Stimulated activated CD8-positive, alpha-beta memory T cell treated with anti-CD3 and anti-CD28 coated beads, Interleukin-7, amount 100 ng/mL, for 4 hours (primary cell): Measurements from ENCODE around the gene MKRN2OS.
"Not testable (repeated sequence)": the region's sequence is repeated elsewhere in the genome, so short reads cannot be mapped to it uniquely, and the experiment has no call there.

Experiments used
- DNase-seq, 2 donors: peaks; one replicate each; pipeline ENCODE4 v3.0.0-alpha.2; 2020; ENCODE audit warnings: low read depth in 2 of 2

The MKRN2OS gene

DNA sequence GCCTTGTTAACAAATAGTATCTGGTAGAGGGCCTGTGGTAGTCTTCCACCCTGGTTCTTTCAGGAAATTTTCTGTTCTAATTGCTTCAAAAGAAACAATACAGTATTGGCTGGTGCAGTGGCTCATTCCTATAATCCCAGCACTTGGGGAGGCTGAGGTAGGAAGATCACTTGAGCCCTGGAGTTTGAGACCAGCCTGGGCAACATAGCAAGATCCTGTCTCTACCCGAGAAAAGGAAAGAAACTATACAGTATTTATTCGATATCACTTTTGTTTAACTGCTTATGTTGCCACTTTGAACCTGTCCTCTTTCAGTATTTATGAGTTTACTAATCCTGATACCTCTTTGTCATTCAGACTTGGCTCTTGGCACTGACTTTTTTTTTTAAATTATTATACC is 16.1 kb upstream of the MKRN2OS start:
- no peak for DNase-seq

DNA sequence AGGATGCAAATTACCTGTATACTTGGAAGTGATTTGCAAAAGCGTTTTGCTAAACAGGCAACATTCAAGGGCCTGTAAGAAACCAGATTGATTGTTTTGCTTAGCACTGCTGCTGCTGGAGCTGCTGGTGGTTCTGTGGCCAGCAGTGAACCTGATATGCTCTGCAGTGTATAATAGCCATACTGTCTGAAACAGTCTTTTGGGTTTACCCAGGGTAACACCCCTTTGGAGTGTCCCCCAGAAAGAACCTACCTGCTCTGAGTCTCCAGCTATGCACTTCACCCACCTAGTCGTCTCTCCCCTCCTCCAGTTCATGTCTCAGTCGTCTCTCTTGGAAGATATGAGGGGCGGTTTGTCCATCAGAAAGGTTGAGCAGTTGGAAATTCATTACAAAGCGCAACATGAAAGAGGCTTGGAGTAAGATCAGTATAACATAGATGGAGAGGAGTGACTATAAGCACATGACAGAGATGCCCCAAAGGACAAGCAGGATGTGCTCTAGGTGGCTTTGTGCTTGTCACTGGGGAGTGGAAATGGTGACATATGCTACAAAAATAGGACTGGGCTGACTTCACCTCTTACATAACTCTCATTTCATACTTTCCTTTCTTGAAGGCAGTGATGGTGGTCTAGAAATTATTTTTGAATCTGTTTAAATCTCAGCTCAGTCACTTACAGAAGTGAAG is 15.3 kb upstream of the MKRN2OS start:
- no peak for DNase-seq

DNA sequence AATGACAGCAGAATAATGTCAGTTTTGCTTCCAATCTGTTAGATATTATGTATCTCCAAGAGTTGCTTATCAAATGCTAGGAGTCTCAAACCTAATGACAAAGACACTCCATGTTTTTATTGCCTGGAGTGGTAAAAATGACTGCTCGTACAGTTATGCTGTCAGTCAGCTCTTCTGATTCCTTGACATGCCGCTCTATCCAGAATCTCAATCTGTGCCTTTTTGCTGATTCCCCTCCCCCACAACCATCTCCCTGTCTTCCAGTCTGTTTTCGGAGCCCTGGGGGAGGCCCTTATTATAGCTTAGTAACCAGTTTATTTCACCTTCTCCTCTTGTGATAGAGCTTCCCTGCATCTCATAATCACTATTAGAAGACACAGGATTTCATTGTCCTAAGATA is 14.2 kb upstream of the MKRN2OS start:
- no peak for DNase-seq

DNA sequence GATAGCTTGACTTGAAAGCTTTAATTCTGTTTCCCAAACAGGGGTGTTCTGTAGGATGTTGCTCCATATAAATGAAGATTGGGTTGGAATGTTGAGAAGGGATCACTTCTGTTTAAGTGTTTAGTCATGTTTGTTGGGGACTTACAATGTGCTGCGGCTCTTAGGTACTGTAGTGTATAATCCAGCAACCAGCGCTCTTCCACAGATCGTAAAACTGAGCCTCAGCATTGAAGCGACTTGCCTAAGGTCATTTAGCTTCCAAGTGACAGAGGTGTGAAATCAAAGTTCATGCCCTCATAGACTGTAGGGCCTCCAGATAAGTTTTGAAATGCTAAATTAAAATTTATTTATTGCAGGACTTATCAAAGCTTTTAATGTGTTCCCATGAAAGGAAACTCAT is 13.4 kb upstream of the MKRN2OS start:
- no peak for DNase-seq

DNA sequence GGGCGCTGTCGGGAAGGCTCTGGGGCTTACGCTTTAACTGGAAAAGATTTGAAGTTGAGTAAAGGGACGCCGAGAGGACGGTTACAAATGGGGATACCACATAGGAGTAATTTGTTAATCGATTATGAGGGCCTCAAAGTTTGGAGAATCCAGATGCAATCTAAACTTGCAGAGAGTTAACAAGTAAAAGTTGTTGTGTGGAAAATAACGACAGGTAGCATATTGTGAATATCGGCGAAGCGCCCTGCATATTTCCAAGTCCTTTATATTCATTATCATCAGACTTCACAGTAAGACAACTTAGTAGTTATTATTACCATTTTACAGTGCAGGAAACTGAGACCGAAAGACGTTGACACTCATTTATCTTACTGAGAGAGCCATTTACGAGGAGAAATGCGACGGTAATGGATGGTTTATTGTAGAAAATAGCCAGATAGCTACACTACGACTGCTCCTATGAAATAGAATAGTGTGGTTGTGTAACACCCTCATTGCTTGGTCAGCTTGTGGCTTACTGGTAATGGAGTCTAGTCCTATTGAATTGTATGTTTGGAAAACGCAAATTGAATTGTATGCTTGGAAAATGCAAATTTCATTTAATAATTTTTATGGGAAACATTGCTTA is 12.3 kb upstream of the MKRN2OS start:
- no peak for DNase-seq

DNA sequence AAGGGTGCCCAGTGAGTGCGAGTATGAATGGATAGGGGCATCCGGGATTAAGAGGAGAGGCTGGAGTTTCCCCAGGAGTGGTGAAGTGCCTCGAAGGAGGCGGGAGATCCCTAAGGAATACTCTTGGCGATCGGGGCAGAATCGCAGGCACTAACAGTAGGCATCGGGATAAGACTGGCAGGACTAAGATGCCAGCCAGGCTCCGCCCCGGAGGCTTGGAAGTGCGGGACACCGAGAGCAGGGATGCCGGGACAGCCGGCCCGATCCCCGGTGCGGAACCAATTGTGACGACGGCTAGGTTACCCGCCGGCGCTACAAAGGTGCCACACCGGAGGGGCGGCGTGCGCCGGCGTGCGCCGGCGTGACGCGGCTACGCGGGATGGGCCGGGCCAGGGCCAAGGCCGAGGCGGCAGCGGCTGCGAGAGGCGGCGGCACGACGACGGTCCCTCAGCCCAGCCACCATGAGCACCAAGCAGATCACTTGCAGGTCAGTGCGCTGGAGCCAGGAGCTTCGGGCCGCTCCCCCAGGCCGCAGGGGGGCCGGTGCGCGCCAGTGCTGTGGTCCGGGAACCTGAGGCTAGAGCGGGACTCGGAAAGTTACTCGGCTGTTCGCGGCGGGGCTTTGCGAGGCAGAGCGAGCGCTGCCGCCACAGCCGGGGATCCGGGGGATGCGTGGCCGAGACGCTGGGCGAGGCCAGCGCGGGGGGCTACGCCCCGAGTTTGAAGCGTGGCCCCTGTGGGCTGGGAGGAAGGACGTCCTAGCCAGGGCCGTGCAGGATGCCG is 11.6 kb upstream of the MKRN2OS start, which contains the start of gene MKRN2:
TSS of gene MKRN2 (plus strand) at position 398 of the 783 bp plus-strand sequence. CDS start at position 462, 64 bp downstream.
- peak; percentile 59 to 81 for DNase-seq

DNA sequence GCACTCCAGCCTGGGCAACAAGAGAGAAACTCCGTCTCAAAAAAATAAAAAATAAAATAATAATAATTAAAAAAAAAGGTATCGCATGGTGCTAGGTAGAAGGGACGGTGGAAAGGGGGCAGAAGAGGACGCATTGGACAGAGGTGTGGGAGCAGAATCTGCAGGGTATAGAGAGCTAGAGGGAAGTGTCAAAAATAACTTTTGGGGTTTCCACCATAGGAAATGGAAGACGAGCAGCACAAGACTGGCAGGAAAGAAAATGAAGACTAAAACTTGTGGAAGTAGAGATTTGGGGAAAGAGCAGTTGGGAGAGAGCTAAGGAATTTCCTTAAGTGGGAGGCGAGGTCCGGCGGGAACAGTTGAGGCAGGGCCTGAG is 11.0 kb upstream of the MKRN2OS start:
- no peak for DNase-seq

DNA sequence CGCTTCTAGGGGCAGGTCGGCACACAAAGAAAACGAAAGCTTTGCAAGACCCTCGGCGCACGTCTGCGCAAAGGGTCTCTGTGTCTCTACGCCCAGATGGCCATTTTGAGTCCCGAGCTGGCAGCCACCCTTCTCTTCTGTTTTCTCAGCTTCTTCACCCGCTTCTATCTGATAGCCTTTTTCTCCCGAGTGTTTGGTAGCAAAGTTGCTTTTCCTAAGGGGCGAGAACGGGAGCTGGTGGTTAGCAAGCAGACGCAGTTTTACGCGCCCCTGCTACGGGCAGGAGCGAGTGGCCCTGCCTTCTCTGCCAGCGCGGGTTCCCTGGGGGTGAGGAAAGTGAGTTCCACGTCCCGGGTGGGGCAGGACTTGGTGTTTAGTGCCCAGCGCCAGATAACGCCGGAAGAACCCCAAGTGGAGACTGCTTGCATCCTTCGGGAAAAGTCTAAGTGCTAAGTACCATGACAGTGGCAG is 8.7 kb upstream of the MKRN2OS start:
- no peak for DNase-seq

DNA sequence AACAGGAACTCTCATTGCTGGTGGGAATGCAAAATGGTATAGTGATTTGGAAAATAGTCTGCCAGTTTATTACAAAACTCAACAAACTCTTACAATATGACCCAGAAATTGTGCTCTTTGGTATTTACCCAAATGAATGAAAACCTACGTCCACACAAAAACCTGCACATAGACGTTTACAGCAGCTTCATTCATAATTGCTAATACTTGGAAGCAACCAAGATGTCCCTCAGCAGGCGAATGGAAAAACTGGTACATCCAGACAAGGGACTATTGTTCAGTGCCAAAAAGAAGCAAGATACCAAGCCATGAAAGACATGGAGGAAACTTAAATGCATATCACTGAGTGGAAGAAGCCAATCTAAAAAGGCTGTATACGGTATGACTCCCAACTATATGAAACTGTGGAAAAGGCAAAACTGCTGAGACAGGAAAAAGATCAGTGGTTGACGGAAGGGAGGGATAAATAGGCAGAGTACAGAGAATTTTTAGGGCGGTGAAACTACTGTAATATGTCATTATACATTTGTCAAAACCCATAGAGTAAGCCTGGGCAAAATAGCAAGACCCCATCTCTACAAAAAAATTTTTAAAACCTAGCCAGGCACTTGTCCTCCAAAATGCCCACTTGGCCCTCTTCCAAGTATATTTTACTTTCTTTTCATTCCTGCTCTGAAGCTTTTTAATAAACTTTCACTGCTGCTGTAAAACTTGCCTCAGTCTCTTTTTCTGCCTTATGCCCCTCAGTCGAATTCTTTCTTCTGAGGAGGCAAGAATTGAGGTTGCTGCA is 4.9 kb upstream of the MKRN2OS start:
- no peak for DNase-seq

DNA sequence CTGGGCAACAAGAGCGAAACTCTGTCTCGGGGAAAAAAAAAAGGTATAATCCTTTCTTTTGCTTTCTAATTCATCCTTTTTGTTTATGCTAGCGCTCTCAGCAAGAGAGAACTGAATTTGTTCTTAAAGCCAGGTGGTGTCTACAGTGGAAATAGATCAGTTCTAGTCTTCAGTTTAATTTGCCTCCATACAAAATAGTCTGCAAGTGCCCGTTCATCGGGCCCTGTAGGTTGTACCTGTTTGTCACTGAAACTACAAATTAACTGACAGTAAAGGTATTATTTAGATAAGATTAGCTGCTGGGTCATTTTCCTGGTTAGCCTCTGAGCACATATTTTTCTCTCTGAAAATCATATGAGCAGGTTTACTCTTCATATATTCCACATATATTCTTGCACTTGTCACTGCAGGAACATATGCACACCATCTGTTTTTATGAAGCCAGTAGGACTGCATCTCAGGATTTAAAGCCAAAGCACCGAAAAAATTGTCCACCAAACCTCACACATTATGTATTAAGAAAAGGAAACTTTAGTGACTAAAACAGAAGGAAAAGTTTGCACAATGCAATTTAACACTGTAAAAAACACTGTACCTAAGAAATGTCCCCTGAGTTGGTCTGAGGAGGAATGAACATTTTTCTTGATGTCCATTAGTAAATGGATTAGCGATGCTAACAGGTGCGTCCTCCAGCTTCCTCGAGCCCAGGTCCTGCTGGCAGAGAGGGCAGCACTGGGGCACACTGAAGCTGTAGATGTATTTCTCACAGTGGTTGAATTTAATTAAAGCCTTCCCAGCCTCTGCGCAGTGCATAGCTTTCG is 437 bp downstream of the MKRN2OS start:
- DNase-seq = no peak

DNA sequence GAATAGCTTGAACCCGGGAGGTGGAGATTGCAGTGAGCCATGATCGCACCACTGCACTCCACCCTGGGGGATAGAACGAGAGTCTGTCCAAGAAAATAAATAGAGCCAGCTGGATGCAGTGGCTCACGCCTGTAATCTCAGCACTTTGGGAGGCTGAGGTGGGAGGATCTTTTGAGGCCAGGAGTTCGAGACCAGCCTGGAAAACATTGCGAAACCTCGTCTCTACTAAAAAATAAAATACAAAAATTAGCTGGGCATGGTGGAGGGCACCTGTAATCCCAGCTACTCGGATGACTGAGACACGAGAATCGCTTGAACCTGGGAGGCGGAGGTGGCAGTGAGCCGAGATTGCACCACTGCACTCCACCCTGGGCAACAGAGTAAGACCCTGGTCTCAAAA is 1.8 kb downstream of the MKRN2OS start:
- not testable (repeated sequence) for DNase-seq

DNA sequence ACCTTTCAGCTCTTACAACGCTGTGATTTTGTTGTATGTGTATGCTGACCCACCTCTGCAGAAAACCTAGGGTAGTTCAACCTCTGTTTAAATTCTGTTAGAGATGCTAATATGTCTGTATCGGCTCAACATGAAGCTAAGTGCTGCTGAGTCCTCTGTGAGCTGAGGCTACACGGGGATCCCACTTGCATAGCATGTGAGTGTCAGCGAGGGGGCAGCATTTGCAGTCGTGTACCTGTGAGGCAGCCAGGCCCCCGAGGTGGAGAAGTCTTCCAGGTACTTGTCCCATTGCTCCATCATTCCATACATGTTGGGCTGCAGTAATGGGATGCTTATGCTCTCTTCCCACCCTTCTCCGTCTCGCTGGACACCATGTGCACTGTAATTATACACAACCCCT is 3.7 kb downstream of the MKRN2OS start:
- no peak for DNase-seq

DNA sequence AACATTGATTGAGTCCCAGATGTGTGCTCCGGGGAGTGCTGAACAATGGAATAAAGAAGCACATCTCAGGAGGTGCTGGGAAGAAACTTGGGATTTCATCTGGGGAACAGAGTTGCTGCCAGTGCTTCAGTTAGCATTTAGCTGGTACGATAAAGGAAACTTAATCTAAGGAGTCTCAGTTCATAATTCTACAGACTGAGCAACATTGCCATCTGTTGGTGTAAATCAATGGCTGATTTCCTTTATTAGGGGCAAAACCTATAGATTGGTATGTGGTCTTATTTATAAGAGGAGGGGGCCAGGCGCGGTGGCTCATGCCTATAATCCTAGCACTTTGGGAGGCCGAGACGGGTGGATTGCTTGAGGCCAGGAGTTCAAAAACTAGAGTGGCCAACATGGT is 8.9 kb downstream of the MKRN2OS start:
- DNase-seq = no peak

DNA sequence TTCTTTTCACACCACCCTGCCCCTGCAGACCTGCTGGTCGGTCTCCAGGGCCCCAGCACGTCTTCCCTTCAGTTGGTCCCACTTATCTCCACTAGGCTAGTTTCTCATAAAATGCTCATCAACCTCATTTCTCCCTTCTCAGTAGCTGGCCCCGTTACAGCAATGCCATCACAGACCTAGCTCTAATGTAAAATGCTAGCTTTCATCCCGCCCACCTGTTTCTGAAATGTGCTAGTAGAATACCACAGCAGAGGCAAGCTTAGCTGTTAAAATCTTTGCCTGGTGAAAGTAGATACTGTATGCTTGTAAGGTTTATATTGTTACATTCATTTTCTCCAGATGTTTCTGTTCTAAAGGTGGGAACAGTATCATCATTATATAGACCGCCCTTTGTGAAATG is 13.1 kb downstream of the MKRN2OS start:
- DNase-seq = no peak

DNA sequence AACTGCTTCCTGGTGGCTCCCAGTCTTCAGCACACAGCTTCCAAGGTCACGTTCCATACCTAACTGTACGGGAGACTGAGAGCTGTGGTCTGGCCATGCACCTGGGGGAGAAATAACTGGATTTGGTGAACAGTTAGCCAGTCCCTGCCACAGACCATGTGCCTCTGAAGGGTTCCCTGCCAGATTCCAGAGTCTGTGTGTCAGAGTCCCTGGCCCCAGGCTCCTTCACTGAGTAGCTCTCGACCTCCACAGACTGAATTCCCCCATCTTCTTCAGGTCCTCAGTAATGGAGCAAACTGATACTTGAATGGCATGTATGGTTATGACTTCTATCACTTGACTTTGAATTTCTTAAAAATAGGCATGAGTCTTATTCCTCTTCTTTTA is 17.5 kb downstream of the MKRN2OS start:
- DNase-seq = no peak

DNA sequence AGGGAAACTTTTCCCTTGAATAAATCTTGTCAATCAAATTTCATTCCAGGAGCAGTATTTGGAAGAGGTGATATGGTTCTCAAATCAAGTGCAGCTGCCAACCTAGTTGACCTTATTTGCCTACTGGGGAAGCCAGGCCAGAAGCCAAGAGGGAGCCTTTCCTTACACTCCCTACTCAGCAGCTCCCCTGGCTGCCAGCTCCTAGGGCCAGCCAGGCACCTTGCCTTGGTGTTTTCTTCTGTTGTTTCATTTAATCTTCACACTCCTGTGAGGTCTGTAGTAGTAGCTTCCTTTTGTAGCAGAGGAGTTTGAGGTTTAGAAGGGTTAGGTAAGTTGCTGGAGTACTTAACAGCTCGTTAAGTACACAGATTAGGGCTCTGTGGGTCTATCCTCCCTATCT is 22.6 kb downstream of the MKRN2OS start:
- no peak for DNase-seq

DNA sequence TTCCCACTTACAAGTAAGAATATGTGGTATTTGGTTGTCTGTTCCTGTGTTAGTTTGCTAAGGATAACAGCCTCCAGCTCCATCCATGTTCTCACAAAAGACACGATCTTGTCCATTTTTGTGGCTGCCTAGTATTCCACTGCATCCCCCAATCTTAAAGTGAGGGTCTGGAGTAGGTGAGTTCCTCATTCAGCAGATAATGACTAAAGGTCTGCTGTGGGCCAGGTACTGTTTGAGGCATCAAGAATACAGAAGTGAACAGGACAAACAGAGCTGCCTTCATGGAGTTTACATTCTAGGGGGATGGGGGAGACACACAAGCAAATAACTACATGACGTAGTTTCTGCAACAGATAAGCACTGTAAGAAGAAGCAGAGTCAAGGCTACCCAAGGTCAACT is 24.3 kb downstream of the MKRN2OS start:
- DNase-seq = no peak

DNA sequence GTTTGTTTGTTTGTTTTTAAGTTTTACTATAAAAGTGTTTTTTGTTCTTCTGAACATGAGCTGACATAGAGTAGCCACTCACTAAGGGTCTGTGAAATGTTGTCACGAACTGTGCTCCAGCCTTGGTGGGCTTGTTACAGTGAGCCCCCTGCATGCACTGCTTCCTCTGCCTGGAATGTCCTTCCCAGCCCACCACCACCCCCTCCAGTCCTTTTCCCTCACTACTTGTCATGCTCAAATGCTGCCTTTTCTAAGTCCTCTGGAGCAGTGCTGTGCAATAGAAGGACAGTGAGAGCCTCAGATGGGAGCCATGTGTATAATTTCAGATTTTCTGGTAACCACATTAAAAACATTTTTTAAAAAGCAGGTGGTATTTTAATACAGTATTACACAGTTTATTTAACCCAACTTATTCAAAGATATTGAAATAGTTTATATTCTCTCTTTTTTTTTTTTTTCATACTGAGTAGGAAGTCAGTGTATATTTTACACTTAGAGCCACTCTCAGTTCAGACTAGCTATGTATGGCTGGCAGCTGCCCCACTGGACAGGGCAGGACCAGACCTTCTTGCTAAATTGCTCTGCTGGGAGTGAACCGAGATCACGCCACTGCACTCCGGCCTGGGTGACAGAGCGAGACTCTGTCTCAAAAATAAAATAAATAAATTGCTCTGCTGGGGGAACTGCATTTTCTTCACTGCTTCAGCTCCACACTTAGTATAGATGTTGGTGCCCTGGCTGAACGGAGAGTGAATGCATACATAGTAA is 26.9 kb downstream of the MKRN2OS start:
- no peak for DNase-seq

DNA sequence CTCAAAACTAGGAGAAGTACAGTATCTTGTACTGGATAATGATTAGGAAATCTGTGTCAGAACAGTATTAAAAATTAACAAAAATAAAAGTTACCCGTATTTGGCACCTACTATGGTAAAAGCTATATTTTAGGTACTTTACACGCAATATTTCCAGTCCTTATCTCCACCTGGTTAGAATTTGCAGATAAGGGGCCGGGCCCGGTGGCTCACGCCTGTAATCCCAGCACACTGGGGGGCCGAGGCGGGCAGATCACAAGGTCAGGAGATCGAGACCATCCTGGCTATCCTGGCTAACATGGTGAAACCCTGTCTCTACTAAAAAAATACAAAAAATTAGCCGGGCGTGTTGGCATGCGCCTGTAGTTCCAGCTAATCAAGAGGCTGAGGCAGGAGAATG is 28.4 kb downstream of the MKRN2OS start:
- no peak for DNase-seq

DNA sequence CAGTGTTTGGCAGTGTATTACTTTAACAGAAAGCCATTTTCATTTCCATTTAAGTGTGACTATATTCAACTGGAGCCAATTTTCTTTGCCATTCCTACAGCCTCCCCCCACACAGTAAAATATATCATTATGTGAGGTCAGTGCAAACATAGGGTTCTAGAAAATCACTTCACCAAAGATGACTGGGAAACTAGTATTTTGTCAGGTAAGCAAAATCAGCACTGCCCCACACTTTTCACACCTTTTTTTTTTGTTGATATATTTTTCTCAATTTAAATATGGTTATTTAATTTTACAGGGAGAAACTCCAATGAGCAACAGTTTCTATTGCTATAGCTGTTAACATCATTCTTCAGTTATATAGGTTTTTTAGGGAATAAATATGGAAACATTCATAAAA is 29.7 kb downstream of the MKRN2OS start:
- DNase-seq = no peak
